DMS 273 (cell line): ENCODE results near the gene USP21.

Experiments
- DNase-seq: peaks from one replicate; lab custom pipeline; 2025; ENCODE audit not compliant: unreplicated experiment; lab: John Stamatoyannopoulos, UW

Gene USP21

GRCh38 chr1:161190962-161191521 is 31.7 kb downstream of the USP21 start:
- peak; percentile 48 for DNase-seq

- no peak for DNase-seq
These were observed 32.7 kb downstream of the USP21 start for GRCh38 chr1:161191971-161192370.

GRCh38 chr1:161192476-161193465 is 33.5 kb downstream of the USP21 start:
- peak; percentile 90 for DNase-seq

- DNase-seq, result no peak
These were observed 34.4 kb downstream of the USP21 start for GRCh38 chr1:161193561-161194235.

GRCh38 chr1:161195171-161195570 is 35.9 kb downstream of the USP21 start:
- DNase-seq, result no peak

GRCh38 chr1:161196111-161196510 is 36.8 kb downstream of the USP21 start:
- no peak for DNase-seq

- peak; percentile 21 for DNase-seq
These were observed 37.5 kb downstream of the USP21 start for GRCh38 chr1:161196521-161197451.

- DNase-seq, result no peak
These were observed 38.4 kb downstream of the USP21 start for GRCh38 chr1:161197560-161198193.

- DNase-seq, result peak; percentile 79
These were observed 39.0 kb downstream of the USP21 start for GRCh38 chr1:161198194-161198896.

GRCh38 chr1:161198897-161199431 is 39.7 kb downstream of the USP21 start, which contains the start of gene ADAMTS4:
ADAMTS4 (minus strand) TSS chr1:161199054; CDS start chr1:161198627, 427 bp downstream.
- peak; percentile 84 for DNase-seq

- no peak for DNase-seq
These were observed 40.3 kb downstream of the USP21 start for GRCh38 chr1:161199506-161200139.

- DNase-seq, result no peak
These were observed 41.2 kb downstream of the USP21 start for GRCh38 chr1:161200421-161200991.

- peak; percentile 33 for DNase-seq
These were observed 41.9 kb downstream of the USP21 start for GRCh38 chr1:161200992-161201835.

GRCh38 chr1:161201836-161202712 is 42.8 kb downstream of the USP21 start, which contains the start of gene NDUFS2:
NDUFS2 (plus strand) TSS chr1:161202367; CDS start chr1:161202386, 19 bp downstream.
- peak; percentile 100 for DNase-seq

GRCh38 chr1:161206411-161207140 is 47.3 kb downstream of the USP21 start:
- DNase-seq, result no peak

- DNase-seq, result no peak
These were observed 47.9 kb downstream of the USP21 start for GRCh38 chr1:161207173-161207572.
